Activated CD4-positive, CD25-positive, alpha-beta regulatory T cell (primary cell): ENCODE measurements around the gene TMEM209.
A peak's percentile ranks its signal among the peaks of the same experiment; 100 is the strongest.
"Not testable (repeated sequence)": the region's sequence is repeated elsewhere in the genome, so short reads cannot be mapped to it uniquely, and the experiment has no call there.

Experiments
- DNase-seq, 4 experiments: peaks; one replicate each; lab custom pipeline; 2025; lab: John Stamatoyannopoulos, UW

Gene TMEM209

DNA sequence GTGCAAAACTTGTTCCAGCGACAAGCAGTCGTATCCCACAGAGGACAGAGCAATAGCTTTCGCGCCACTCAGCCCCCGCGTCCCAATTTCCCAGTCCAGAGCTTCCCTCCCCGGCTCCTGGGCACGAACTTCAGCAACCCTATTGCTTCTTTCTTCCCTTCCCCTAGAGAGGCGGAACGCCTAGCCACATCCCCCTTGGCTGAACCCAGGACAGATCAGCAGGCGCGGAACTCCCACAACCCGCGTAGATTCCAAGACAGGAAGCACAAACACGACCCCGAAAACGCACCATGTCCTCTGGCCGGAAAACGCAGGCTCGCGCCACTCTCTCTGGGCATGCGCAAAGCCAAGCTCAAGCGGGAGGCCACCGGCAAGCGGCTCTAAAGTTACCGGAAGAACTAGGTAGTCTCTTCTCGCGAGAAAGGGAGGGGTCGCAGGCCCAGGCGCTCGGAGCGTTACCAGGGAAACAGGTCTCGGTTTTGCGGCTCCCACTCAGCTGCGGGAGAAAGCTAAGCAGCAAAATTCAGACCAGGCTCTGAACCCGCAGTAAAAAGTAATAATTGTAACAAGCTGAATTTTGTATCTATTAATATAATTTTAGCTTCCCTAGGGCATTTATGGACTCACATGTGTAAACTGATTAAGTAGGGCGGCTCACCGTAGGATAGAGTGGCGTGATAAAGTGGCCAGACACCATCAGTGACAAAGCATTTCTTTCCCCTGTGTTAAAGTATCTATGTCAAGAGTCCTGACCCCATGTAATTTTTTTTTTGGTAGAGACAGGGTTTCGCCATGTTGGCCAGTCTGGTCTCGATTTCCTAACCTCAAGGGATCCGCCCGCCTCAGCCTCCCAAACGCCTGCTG lies at the start of gene TMEM209:
Gene TMEM209 (minus strand): TSS at position 323 of the 864 bp plus-strand sequence. CDS start 31 bp downstream, at position 292.
- DNase-seq = peak; percentile 78 to 91 (median 83)

DNA sequence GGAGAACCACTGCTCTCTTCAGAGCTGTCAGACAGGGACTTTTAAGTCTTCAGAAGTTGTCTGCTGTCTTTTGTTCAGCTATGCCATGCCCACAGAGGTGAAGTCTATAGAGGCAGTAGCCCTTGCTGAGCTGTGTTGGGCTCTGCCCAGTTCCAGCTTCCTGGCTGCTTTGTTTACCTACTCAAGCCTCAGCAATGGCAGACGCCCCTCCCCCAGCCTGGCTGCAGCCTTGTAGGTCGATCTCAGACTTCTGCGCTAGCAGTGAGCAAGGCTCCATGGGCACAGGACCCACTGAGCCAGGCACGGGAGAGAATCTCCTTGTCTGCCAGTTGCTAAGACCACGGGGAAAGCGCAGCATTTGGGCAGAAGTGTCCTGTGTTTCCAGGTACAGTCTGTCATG lies 49.3 kb upstream of the TMEM209 start:
- no peak for DNase-seq

DNA sequence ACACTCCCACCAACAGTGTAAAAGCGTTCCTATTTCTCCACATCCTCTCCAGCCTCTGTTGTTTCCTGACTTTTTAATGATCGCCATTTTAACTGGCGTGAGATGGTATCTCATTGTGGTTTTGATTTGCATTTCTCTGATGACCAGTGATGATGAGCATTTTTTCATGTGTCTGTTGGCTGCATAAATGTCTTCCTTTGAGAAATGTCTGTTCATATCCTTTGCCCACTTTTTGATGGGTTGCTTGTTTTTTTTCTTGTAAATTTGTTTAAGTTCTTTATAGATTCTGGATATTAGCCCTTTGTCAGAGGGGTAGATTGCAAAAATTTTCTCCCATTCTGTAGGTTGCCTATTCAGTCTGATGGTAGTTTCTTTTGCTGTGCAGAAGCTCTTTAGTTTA lies 44.4 kb upstream of the TMEM209 start:
- not testable (repeated sequence) for DNase-seq

GRCh38 chr7:130248842-130249241 lies 43.6 kb upstream of the TMEM209 start:
- DNase-seq = not testable (repeated sequence)

- not testable (repeated sequence) for DNase-seq
These were observed 41.3 kb upstream of the TMEM209 start for GRCh38 chr7:130246491-130246890.

GRCh38 chr7:130243486-130243885 lies 38.3 kb upstream of the TMEM209 start:
- DNase-seq = not testable (repeated sequence)

- DNase-seq = peak; percentile 3 to 19 (median 8)
These were observed 37.2 kb upstream of the TMEM209 start for GRCh38 chr7:130242198-130243014.

GRCh38 chr7:130240240-130240639 lies 35.0 kb upstream of the TMEM209 start:
- no peak for DNase-seq

- not testable (repeated sequence) for DNase-seq
These were observed 31.2 kb upstream of the TMEM209 start for GRCh38 chr7:130236361-130236760.

GRCh38 chr7:130234078-130234477 lies 28.9 kb upstream of the TMEM209 start:
- no peak for DNase-seq

- DNase-seq = no peak
These were observed 27.0 kb upstream of the TMEM209 start for GRCh38 chr7:130232209-130232608.

DNA sequence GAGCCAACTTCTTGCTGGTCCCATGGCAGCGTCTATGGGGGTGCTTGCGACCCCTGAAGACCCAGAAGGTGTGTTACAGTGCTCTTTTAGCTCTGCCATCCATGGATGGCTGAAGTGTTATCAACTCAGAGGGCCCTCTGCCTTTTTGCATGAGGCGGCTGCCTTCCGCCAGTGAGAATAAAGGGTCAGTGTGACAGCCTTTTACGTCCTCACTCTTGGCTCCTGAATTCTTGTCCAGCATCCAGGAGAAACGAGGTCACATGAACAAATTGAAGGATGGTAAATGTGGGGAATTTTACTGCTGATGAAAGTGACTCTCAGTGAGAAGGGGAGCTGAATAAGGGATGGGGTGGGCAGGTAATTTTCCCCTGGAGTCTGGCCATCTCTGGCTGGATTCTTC lies 26.6 kb upstream of the TMEM209 start:
- DNase-seq = no peak

DNA sequence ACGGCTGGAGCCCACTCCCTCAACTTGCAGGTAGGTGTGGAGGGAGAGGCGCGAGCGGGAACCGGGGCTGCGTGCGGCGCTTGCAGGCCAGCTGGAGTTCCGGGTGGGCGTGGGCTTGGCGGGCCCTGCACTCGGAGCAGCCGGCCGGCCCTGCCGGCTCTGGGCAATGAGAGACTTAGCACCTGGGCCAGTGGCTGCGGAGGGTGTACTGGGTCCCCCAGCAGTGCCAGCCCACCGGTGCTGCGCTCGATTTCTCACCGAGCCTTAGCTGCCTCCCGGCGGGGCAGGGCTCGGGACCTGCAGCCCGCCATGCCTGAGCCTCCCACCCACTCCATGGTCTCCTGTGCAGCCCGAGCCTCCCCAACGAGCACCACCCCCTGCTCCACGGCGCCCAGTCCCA lies 24.8 kb upstream of the TMEM209 start:
- not testable (repeated sequence) for DNase-seq

GRCh38 chr7:130228840-130229502 lies 23.8 kb upstream of the TMEM209 start:
- no peak for DNase-seq

DNA sequence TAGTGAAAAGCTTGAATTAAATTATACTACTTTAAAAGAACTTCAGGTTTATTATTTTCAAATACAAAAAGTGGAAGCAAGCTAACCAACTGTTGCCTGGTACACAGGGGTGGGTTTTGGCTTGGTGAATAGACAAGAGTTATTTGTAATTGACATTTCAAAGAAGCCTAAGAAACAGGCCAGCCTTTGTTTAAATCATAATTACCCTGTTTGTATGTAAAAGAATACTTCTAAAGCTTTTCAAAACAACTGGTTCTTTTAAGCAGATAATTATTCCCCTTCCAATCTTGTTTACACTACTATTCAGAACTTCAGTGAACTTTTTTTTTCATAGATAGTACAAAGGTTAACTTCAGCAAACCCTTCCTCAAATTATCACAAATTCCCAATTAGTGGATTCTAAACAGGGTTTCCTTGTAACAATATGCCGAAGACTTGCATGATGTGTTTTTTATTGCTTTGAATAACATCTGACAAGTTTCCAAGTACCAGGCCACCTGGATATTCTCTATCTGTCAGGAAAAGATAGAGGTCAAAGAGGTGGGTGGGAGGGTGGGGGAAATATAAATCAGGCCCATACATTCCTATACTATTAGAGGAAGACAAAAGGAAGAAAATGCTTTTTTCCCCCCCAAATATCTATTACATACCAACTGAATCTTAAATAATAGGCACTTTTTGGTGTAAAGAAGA lies 22.8 kb upstream of the TMEM209 start:
- no peak for DNase-seq

DNA sequence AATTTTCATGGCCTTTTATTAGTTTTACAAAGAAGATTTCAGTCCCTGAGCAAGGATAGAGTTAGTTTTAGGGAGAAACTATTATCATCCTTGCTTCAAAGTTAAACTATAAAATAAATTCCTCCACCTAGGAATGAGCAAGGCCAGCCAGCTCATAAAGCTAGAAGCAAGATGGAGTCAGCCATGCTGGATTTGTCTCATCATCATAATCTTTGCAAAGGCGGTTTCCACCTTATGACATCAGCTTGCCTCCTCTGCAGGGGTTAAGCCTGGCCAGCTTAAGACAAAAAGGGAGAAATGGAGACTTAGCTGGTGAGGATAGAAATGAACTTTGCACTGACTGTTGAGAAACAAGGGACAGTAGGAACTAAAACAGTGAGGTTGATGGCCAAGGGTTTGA lies 21.1 kb upstream of the TMEM209 start:
- DNase-seq = no peak

GRCh38 chr7:130224923-130225322 lies 19.7 kb upstream of the TMEM209 start:
- DNase-seq = not testable (repeated sequence)

DNA sequence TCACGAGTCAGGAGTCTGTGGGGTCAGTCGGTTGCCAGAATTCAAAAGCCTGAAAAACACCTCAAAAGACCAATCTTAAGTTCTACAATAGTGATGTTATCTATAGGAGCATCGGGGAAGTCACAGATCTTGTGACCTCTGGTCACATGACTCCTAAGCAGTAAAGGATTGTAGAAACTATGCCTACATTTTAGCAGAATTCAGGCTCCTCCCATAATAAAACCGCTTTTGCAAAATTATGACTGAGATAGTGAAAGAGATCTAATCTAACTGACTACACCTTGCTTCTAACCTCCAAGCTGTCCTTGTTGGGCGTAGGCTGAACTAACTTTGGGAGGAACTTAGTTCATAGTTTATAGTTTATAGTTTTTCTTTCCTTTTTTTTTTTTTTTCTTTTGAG lies 19.0 kb upstream of the TMEM209 start:
- no peak for DNase-seq

DNA sequence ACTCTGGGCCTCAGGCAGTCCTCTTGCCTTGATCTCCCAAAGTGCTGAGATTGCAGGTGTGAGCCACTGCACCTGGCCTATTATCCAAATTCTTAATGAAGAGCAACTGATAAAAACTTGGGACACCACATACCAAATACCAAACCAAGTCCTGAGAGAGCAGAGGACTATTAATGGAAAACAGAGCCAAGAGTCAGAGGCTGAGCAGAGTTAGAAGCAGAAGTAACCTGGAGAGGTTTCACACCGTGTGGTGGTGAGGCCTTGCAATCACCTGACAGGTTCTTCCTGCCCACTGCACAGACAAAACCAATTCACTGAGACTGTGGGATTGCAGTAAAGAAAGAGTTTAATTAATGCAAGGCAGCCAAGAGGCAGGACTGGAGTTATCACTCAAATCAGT lies 18.4 kb upstream of the TMEM209 start:
- DNase-seq = no peak

DNA sequence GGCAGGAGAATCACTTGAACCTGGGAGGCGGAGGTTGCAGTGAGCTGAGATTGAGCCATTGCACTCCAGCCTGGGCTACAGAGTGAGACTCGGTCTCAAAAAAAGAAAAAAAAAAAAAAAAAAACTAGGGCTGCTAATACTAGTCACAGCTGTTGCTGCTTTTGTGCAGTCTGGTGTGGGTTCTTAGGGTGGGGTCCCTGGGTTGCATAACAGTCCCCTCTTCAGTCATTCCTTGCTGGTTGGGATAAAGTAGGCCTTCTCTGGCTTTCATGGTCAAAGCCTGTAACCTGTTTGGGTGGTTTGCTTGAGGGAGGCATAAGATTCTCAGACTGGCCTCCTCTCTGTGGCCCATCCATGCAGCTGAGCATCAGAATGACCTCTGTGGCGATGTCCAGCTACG lies 16.5 kb upstream of the TMEM209 start:
- DNase-seq = no peak

DNA sequence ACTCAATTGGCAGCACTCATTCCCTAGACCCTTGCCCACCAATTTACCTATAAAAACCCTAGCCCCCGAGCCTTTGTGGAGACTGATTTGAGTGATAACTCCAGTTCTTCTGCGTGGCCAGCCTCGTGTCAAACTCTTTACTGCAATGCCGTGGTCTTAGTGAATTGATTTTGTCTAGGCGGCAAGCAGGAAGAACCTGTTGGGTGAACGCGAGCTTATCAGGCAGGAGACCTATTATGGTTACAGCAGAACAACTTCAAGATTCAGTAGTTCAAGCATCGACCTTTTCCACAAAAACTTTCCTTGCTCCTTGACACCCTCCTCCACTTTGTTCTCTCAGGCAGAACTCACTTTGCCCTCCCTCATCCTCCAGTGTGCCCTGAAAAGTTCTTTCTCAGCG lies 14.7 kb upstream of the TMEM209 start:
- no peak for DNase-seq
